GM18498 (cell line): ENCODE results near the gene MISP.
"Not testable (repeated sequence)": the region's sequence is repeated elsewhere in the genome, so short reads cannot be mapped to it uniquely, and the experiment has no call there.

ENCODE experiments used
- ATAC-seq: cut with Tn5 transposase; IDR thresholded peaks from one replicate; pipeline ENCODE4 v1.9.1; 2021; ENCODE audit warnings: mild to moderate bottlenecking, moderate library complexity; ENCODE audit not compliant: unreplicated experiment

Gene MISP

DNA sequence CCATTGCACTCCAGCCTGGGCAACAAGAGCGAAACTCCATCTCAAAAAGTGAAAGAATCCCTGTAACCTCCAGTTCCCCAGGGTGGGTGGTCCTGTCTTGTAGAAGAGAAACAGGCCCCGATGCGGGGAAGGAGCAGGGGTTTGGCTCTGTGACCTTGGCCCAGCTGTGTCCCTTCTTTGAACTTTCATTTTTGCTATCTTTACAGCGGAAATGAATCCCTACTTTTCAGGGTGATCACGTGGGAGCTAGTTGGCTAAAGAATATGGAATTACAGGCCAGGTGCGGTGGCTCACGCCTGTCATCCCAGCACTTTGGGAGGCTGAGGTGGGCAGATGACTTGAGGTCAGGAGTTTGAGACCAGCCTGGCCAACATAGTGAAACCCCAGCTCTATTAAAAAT lies 5.8 kb upstream of the MISP start:
- ATAC-seq, result not testable (repeated sequence)

DNA sequence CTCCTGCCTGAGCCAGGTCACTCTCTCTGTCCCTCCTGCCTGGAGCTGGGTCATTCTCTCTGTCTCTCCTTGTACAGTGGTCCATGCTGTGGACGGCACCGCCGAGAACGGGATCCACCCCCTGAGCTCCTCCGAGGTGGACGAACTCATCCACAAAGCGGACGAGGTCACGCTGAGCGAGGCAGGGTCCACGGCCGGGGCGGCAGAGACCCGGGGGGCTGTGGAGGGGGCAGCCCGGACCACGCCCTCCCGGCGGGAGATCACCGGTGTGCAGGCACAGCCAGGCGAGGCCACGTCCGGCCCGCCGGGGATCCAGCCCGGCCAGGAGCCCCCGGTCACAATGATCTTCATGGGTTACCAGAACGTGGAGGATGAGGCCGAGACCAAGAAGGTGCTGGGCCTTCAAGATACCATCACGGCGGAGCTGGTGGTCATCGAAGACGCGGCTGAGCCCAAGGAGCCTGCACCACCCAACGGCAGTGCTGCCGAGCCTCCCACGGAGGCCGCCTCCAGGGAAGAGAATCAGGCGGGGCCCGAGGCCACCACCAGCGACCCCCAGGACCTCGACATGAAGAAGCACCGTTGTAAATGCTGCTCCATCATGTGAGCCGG lies 4.6 kb upstream of the MISP start:
- no peak for ATAC-seq

DNA sequence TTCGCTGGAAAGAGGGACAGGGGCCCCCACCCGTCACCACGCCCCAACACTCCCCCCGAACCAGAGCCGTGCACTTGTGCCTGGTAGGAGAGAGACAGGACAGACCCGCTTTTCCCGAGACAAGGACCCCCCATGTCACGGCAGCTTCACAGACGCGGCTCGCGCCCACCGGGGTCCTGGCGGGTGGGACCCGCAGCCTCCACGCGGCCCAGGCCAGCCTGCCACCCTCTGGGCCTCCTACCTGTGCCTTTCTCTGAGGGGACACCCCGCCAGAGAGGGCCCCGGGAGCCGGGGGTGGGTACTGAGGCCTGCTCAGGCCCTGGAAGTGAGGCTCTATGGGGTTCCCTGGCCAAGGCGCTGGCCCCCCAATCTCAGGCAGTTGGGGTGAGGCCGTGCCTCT lies 4.0 kb upstream of the MISP start:
- no peak for ATAC-seq

DNA sequence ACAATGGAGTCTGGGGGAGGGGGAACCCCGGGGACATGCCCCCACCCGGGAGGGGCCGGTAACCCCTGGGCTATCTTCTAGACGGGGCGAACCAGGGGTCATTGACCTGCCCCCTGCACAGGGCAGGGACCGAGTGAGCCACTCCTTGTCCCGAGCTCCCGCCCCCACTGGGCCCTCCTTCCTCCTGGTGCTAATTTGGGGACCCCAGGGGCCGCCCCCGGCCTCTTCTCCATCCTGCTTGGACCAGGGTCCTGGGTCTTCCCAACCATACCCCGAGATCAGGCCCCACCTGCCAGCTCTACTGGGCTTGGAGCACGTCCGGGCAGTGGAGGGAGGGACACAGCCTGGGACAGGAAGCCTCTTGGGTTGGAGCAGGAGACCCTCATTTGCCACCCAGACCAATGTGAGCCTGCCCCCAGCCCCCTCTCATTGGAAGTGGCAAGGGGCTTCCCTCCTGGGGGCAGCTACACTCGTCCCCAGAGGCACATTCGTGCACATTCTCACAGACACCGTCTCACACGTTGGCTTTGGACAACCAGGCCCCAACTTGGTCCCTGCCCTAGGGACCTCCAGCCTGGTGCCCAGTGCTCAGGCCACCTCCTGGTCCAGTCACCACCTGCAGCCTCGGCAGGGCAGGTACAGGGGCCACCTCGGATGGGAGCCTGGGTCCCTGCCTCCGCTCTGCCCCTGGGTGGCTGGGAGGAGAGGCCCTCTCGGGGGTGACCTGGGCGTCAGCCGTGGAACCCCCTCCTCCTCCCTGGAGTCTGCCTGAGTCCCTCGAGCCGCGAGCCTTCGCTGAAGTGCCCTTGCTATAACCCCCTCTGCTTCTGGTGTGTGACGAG lies 3.3 kb upstream of the MISP start:
- no peak for ATAC-seq

DNA sequence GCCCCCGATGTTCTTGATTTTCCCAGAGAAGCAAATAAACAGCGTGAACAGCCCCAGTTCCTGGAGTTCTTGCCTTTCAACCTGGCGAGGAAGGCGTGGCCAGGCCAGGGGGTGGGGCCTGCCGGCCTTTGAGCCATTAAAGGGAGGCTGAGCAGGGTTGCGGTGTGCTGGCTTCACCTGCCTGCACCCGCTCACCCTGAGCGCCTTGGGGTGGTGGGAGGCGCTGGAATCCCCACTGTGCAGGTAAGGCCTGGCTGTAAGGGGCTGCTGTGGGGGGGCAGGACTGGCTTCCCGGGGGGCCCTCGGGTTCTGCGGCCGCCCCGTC lies 2.7 kb upstream of the MISP start:
- ATAC-seq, result no peak

- no peak for ATAC-seq
Observed at GRCh38 chr19:749811-750210, 1.1 kb upstream of the MISP start.

DNA sequence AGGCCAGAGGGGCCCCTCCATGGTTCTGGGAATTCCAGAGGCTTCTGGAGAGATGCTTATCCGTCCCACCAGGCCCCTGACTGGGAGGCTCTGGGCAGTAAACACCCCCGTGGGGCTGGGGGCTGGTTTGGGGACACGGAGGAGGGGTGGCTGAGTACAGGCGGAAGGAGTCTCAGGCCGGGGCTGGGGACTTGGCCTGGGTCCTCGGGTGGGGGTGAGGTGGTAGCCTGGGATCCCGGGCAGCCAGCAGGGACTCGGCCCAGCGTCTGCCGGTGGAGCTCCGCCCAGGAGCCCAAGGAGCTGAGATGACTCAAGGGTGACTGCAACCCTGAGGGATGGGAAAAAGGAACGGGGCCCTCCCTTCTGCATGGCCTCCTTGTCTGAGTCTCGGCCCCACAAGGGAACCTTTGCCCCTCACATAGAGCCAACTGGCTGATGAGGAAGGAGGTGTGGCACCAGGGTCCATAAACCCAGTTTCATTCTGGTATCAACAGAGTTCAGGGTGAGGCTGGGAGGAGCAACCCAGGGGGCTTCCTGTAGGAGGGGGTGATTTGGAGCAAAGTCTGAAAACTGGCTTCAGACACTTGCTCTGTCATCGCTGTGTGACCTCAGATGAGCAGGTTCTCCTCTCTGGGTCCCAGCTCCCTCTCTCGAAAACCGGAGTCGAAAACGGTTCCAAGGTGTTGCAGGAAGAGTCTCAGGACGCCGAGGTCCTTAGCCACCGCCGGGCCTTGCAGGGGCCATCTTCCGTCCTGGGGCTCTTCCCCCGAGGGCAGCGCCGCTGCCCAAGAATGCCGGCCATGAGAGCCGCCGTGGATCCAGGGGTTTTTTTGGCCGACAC lies 809 bp downstream of the MISP start:
- ATAC-seq, result no peak

DNA sequence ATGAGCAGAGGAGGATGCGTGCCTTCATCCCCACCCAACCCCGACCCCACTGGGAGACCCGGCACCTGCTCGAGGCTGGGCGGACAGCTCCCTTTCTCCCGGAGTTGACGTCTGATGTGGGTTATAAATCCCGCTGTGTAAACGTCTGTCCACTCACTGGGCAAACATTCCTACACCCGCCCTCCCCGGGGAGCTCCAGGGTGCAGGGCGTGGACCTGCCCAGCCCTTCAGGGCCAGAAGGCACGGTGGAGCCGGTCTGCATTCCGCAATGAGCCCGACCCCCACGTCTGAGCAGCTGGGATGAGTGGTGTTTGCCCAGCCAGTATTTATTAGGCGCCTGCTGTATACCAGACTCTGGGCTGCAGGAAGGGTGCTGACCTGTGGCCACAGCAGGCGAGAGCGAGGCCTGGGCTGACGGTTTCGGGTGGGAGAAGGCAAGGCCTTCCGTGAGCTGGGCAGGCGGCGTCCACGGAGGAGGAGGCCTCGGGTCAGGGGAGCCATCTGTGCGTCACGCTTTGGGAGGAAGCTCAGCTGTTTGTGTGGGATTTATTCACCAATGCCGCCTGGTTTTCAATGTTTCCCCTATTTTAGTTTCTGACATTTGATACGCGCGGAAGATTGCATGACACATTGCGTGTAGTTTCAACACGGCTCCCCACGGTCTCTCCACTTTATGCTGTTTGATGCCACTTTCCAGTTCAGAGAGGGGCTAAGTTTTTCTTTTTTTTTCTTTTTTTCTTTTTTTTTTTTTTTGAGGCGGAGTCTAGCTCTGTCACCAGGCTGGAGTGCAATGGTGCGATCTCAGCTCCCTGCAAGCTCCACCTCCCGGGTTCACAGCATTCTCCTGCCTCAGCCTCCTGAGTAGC lies 2.0 kb downstream of the MISP start:
- no peak for ATAC-seq

GRCh38 chr19:754530-754929 lies 3.6 kb downstream of the MISP start:
- ATAC-seq, result no peak

GRCh38 chr19:755063-755462 lies 4.2 kb downstream of the MISP start:
- ATAC-seq, result no peak

- no peak for ATAC-seq
Observed at GRCh38 chr19:756236-756635, 5.3 kb downstream of the MISP start.

GRCh38 chr19:756821-757688 lies 6.1 kb downstream of the MISP start:
- no peak for ATAC-seq

DNA sequence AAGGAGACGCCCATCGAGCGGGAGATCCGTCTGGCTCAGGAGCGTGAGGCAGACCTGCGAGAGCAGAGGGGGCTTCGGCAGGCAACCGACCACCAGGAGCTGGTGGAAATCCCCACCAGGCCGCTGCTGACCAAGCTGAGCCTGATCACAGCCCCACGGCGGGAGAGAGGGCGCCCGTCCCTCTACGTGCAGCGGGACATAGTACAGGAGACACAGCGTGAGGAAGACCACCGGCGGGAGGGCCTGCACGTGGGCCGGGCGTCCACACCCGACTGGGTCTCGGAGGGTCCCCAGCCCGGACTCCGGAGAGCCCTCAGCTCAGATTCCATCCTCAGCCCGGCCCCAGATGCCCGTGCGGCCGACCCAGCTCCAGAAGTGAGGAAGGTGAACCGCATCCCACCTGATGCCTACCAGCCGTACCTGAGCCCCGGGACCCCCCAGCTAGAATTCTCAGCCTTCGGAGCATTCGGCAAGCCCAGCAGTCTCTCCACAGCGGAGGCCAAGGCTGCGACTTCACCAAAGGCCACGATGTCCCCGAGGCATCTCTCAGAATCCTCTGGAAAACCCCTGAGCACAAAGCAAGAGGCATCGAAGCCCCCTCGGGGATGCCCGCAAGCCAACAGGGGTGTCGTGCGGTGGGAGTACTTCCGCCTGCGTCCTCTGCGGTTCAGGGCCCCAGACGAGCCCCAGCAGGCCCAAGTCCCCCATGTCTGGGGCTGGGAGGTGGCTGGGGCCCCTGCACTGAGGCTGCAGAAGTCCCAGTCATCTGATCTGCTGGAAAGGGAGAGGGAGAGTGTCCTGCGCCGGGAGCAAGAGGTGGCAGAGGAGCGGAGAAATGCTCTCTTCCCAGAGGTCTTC lies 7.1 kb downstream of the MISP start:
- no peak for ATAC-seq

DNA sequence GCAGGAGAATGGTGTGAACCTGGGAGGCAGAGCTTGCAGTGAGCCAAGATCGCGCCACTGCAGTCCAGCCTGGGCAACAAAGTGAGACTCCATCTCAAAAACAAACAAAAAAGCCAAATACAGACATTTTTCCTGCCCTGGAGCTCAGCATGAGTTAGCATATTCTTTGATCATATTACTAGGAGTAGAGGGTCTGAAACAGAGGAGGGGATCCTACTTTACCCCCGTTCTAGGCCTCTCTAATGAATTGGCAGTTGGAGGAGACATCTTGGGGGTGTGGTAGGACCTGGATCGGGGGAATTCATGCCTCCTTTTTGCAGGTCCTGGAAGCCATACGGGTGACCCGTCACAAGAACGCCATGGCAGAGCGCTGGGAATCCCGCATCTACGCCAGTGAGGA lies 12.3 kb downstream of the MISP start:
- ATAC-seq, result no peak

DNA sequence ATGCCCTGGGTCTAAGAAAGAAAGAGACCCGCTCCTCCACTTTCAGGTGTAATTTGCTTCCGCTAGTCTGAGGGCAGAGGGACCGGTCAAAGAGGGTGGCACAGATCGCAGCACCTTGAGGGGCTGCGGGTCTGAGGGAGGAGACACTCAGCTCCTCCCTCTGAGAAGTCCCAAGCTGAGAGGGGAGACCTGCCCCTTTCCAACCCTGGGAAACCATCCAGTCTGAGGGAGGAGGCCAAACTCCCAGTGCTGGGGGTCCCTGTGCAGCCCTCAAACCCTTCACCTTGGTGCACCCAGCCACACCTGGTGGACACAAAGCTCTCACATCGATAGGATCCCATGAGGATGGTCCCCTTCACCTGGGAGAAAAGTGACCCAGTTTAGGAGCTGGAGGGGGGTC lies 13.0 kb downstream of the MISP start:
- ATAC-seq, result no peak

DNA sequence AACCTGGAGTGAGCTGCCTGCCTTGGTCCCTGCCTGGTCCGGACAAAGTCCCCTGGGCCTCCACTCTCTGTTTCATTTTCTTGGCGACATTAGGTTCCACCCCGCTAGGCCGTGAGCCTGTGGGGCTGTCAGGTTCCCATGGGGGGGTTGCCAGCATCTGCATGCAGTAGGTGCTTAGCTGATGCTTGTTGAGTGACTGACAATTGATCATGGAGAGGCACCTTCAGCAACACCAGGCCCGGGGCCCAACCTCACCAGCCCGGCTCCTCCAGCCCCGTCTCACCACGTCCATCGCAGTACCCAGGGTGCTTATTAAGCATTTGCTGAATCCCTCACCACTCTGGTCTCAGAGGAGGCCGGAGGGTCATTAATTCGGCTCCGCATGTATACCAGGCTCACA lies 13.4 kb downstream of the MISP start:
- no peak for ATAC-seq

GRCh38 chr19:765179-765738 lies 14.3 kb downstream of the MISP start:
- ATAC-seq, result no peak

GRCh38 chr19:768424-768823 lies 17.5 kb downstream of the MISP start:
- ATAC-seq, result no peak

GRCh38 chr19:769616-770015 lies 18.7 kb downstream of the MISP start:
- no peak for ATAC-seq
